Ascending aorta (tissue), 2 donors: Measurements from ENCODE around the gene KRT6A. TPM values are rescaled to one million over a fixed set of nuclear protein-coding genes. Genes with fewer than 3 reads are reported as not detected.

Experiments
- DNase-seq, 2 donors: peaks; one replicate each; pipeline ENCODE4 v3.0.0-alpha.2; 2019; ENCODE audit warnings: low spot score in 2 of 2
- H3K27ac ChIP-seq, 2 donors: fragments of 200-600 bp; sonication (generic); one replicate each; pipeline ENCODE4 v1.5.1; 2016 to 2017; ENCODE audit warnings: mild to moderate bottlenecking in 1 of 2
- H3K27me3 ChIP-seq: fragments of 200-600 bp; sonication (generic); one replicate; pipeline ENCODE4 v1.5.1; 2017
- H3K36me3 ChIP-seq, 2 donors: fragments of 200-600 bp; sonication (generic); one replicate each; pipeline ENCODE4 v1.5.1; 2016
- H3K4me1 ChIP-seq, 2 donors: fragments of 200-600 bp; sonication (generic); one replicate each; pipeline ENCODE4 v1.5.1; 2016 to 2017; ENCODE audit warnings: mild to moderate bottlenecking in 1 of 2
- H3K4me3 ChIP-seq, 2 donors: fragments of 200-600 bp; sonication (generic); one replicate each; pipeline ENCODE4 v1.5.1; 2016 to 2017; ENCODE audit warnings: mild to moderate bottlenecking in 1 of 2
- H3K9me3 ChIP-seq, 2 donors: fragments of 200-600 bp; sonication (generic); one replicate each; pipeline ENCODE4 v1.5.1; 2016
- CTCF ChIP-seq, 3 experiments: fragments of 200-600 bp in 2 of 3; fragments of 450-650 bp in 1 of 3; sonication (generic) in 2 of 3; IDR thresholded peaks; one replicate each; pipeline ENCODE4 v1.5.1; 2016 to 2019; ENCODE audit warnings: antibody characterized with exemption in 3 of 3, mild to moderate bottlenecking in 1 of 3, moderate library complexity in 1 of 3
- intact Hi-C: fragments of 100-400 bp; cut with DNase I; formaldehyde crosslinking; loops from one replicate; pipeline ENCODE4 v1.15.1; 2023
- total RNA-seq: library from RNA; depleted of rRNA; stranded (reverse); fragments of >200 nt; gene quantifications from one replicate; pipeline ENCODE4 v1.1.0, GENCODE V29; 2016

KRT6A gene
- total RNA-seq, 1 donor from 2014 or later, result 3.4 TPM

GRCh38 chr12:52444647-52445595 is 48.1 kb downstream of the KRT6A start:
- no peaks in the 10 kb centered on the region for H3K27me3 ChIP-seq
- intact Hi-C loops, result no loop called here
- H3K9me3 ChIP-seq, result no peaks in the 10 kb centered on the region
- no peaks in the 10 kb centered on the region for H3K4me1 ChIP-seq
- DNase-seq, result no peak
- no peak overlapping the region for H3K4me3 ChIP-seq
- H3K27ac ChIP-seq, result no peak overlapping the region
- no peaks in the 10 kb centered on the region for H3K36me3 ChIP-seq
- no peak for TF ChIP-seq CTCF (IDR thresholded peaks at IDR 0.05)

DNA sequence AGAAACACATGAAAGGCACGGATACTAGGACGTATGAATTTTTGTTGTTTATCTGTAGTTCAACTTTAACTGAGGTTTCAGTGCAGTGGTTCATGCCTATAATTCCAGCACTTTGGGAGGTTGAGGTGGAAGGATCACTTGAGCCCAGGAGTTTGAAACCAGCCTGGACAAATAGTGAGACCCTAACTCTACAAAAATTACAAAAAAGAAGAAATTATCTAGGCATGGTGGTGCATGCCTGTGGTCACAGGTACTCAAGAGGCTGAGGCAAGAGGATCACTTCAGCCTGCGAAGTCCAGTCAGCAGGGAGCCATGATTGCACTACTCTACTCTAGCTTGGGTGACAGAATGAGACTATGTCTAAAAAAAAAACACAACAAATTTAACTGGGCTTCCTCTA is 49.1 kb downstream of the KRT6A start:
- no peak overlapping the region for H3K4me3 ChIP-seq
- no peaks in the 10 kb centered on the region for H3K4me1 ChIP-seq
- no peaks in the 10 kb centered on the region for H3K27me3 ChIP-seq
- DNase-seq, result no peak
- H3K27ac ChIP-seq, result no peak overlapping the region
- intact Hi-C loops, result no loop called here
- H3K36me3 ChIP-seq, result no peaks in the 10 kb centered on the region
- no peaks in the 10 kb centered on the region for H3K9me3 ChIP-seq
- TF ChIP-seq CTCF (IDR thresholded peaks at IDR 0.05), result no peak

DNA sequence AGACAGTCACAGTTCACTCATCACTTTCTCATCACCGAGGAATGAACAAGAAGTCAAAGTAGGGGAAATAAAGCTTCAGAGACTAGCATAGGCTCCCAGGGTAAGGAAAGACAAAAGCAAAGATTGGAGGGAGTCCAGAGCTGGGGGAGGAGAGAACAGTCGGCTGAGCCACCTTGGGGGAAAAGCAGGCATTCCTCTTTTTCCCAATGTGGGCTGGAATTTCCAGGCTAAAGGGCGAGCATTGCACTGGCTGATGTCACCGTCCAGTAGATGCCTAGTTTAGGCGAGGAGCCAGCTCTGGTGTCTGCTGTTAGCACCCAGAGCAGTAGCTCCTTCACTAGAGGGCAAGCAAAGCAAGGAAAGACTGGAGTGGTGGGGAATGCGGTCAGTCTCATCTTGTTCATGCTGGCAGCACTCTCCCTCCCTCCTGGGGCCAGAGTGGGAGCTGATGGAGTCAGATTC is 50.4 kb downstream of the KRT6A start:
- intact Hi-C loops, result no loop called here
- DNase-seq, result no peak
- Histone ChIP-seq H3K4me3 (no peak overlapping the region), H3K9me3 (no peaks in the 10 kb centered on the region), H3K36me3 (no peaks in the 10 kb centered on the region), H3K27ac (no peak overlapping the region), H3K27me3 (no peaks in the 10 kb centered on the region), H3K4me1 (no peaks in the 10 kb centered on the region)
- no peak for TF ChIP-seq CTCF (IDR thresholded peaks at IDR 0.05)

GRCh38 chr12:52441320-52441911 is 51.6 kb downstream of the KRT6A start:
- intact Hi-C loops, result no loop called here
- no peaks in the 10 kb centered on the region for H3K36me3 ChIP-seq
- H3K9me3 ChIP-seq, result no peaks in the 10 kb centered on the region
- H3K4me3 ChIP-seq, result no peak overlapping the region
- H3K4me1 ChIP-seq, result no peaks in the 10 kb centered on the region
- H3K27me3 ChIP-seq, result no peaks in the 10 kb centered on the region
- no peak for DNase-seq
- TF ChIP-seq CTCF (IDR thresholded peaks at IDR 0.05), result no peak
- no peak overlapping the region for H3K27ac ChIP-seq

DNA sequence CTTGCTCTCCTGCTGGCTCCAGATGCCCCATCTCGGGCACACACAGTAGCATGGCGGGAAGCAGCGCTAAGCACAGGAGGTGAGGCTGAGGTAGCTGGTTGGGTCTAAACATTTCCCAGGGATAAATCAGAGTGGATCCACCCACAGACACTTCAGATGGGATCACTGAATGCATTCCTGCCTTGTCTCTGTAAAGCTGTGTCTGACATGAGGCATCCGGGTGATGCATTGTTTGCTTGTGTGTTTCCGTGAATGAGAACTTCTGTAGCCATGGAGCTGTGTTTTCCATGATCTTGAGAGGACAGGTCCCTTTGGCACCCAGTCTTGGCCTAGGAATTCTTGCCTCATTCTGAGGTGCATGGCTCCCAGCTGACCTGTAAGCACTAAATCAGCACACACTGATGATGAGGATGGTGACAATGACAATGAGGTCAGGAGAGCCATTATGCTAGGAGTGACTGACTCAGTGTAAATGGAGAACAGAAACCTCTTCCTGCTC is 52.2 kb downstream of the KRT6A start:
- Histone ChIP-seq H3K36me3 (no peaks in the 10 kb centered on the region), H3K4me1 (no peaks in the 10 kb centered on the region), H3K27me3 (no peaks in the 10 kb centered on the region), H3K27ac (no peak overlapping the region), H3K4me3 (no peak overlapping the region), H3K9me3 (no peaks in the 10 kb centered on the region)
- no peak for TF ChIP-seq CTCF (IDR thresholded peaks at IDR 0.05)
- intact Hi-C loops, result no loop called here
- DNase-seq, result no peak
